ENCODE results near the gene SIX1. TPM values are rescaled to one million over a fixed set of nuclear protein-coding genes. Genes with fewer than 3 reads are reported as not detected.

The SIX1 gene
- total and polyA plus RNA-seq, 2 experiments from 2014 or later = 0.12 to 0.46 TPM

DNA sequence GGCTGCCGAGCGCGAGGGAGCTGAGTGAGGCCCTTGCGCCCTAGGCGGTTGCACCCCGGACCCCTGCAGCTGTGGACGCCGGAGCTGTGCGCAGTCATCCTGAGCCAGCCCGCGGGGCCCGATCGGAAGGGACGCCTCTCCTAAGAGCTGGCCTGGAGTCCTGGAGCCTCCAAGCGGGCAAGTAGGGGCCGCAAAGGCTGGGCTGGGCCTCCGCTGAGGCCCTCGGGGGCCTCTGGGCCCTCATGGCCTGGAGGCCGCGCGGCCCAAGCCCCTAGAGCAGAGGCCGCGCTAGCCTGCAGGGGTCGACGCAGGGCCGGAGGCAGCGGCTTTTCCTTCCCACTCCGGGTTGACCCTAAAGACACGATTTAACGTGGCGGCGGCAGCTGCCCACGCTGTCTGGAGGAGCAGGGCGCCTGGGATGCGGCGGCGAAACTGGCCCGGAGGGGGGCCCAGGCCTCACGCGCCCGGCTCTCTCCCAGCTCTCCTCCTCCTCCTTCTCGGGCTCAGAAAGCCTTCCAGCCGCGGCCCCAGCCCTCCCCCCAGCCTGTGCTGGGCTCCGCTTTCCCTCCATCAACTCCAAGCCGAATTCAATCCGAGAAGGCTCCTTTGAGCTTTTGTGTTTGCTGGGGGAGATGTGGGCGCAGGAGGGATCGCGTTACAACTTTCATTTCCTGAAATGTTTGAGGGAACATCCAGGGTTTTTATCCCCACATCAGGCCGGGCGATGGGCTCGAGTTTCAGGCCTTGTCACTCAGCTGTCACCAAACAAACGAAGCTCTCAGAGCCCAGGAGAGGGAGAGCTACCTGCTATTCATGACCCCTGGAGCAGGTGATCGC is 11.6 kb downstream of the SIX1 start:
- peak overlapping the region; percentile 19 for H3K4me3 ChIP-seq
- no peaks in the 10 kb centered on the region for H3K9me3 ChIP-seq (ENCODE audit: low read depth)
- TF ChIP-seq, protein P1, sequence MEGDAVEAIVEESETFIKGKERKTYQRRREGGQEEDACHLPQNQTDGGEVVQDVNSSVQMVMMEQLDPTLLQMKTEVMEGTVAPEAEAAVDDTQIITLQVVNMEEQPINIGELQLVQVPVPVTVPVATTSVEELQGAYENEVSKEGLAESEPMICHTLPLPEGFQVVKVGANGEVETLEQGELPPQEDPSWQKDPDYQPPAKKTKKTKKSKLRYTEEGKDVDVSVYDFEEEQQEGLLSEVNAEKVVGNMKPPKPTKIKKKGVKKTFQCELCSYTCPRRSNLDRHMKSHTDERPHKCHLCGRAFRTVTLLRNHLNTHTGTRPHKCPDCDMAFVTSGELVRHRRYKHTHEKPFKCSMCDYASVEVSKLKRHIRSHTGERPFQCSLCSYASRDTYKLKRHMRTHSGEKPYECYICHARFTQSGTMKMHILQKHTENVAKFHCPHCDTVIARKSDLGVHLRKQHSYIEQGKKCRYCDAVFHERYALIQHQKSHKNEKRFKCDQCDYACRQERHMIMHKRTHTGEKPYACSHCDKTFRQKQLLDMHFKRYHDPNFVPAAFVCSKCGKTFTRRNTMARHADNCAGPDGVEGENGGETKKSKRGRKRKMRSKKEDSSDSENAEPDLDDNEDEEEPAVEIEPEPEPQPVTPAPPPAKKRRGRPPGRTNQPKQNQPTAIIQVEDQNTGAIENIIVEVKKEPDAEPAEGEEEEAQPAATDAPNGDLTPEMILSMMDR (IDR thresholded peaks at IDR 0.05; ENCODE audit: low read depth, low read length) = peak; percentile 3
- H3K27ac ChIP-seq = no peak overlapping the region
- peak in 1 of 2 donors; percentile 40 for DNase-seq (ENCODE audit: low read depth in 1 of 2, low spot score in 1 of 2)
- H3K36me3 ChIP-seq = no peaks in the 10 kb centered on the region
- no peaks in the 10 kb centered on the region for H3K4me1 ChIP-seq (ENCODE audit: low read depth)
- H3K27me3 ChIP-seq = peaks cover 79% of the 10 kb centered on the region

DNA sequence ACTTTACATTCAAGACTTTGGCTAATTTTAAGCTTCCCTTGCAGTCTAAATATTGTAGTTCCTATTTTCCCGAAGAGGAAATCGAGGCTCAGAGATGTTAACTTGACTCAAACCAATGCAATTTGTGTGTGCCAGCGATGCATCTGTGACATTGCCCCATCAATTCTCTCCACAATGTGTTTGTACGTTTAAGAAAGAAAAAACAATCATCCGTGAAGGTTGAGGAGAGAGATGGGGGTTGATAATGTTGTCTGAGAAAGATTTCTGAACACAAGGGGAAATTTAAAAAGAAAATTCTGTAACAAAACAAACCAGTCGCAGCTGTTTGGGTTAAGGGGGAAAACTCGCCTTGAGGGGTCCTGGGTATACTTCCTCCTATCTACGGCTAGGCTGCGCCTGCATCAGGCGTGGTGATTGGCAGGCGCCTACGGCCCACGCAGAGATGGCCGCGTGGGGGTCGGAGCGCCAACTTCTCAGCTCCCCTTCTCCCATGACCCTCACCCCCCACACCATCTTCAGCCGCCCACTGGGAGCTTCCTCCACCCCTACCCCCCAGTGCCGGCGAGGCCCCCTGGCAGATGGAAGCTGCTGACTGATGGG is 12.3 kb downstream of the SIX1 start:
- no peaks in the 10 kb centered on the region for H3K4me1 ChIP-seq (ENCODE audit: low read depth)
- H3K27me3 ChIP-seq = peaks cover 72% of the 10 kb centered on the region
- no peak for DNase-seq (ENCODE audit: low read depth in 1 of 2, low spot score in 1 of 2)
- no peaks in the 10 kb centered on the region for H3K9me3 ChIP-seq (ENCODE audit: low read depth)
- TF ChIP-seq, protein P1 (IDR thresholded peaks at IDR 0.05; ENCODE audit: low read depth, low read length) = no peak
- H3K36me3 ChIP-seq = no peaks in the 10 kb centered on the region
- no peak overlapping the region for H3K4me3 ChIP-seq
- H3K27ac ChIP-seq = no peak overlapping the region

DNA sequence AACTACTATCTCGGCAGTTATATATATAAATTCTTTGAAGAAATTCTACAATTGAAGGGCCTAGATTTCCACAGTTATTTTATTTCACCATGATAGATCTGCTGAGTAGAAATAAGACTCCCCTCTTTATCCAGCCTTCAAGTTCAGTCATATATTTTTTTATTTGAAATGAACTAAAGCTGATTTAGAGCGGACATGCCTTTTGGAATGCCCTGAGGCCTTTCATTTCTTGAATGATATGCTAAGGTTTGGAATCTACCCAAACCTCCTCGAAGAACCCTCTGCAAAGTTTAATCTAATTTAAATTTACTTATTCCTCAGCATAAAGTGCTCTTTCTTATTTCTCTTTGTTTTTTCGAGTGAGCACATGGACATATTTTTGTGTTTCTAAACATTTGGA is 15.1 kb downstream of the SIX1 start:
- no peak overlapping the region for H3K4me3 ChIP-seq
- no peaks in the 10 kb centered on the region for H3K9me3 ChIP-seq (ENCODE audit: low read depth)
- TF ChIP-seq, protein P1 (IDR thresholded peaks at IDR 0.05; ENCODE audit: low read depth, low read length) = no peak

DNA sequence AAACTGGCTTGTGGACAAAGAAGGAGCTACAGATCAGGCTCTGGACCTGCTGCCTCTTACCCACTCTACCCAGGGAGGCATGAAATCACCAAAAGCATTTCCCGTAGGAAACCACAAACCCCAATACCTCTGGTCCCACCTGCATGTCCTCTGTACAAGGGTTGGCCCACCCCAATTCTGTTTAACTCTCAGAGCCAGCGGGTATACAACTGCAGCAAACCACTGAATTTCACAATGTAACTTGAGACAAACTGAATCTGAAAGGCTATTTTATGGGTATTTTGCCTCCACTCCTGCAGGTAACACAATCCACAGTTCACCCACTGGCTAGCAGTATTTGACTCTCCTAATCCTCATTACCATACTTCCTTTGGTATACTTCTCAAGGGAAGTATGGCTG is 16.5 kb downstream of the SIX1 start:
- no peaks in the 10 kb centered on the region for H3K36me3 ChIP-seq
- no peaks in the 10 kb centered on the region for H3K9me3 ChIP-seq (ENCODE audit: low read depth)
- H3K4me3 ChIP-seq = no peak overlapping the region
- no peak for DNase-seq (ENCODE audit: low read depth in 1 of 2, low spot score in 1 of 2)
- peaks cover 43% of the 10 kb centered on the region for H3K27me3 ChIP-seq
- H3K4me1 ChIP-seq (ENCODE audit: low read depth) = no peaks in the 10 kb centered on the region
- no peak overlapping the region for H3K27ac ChIP-seq
- TF ChIP-seq, protein P1 (IDR thresholded peaks at IDR 0.05; ENCODE audit: low read depth, low read length) = no peak

More for the DNA sequence above, 15.1 kb downstream of the SIX1 start:
- H3K36me3 ChIP-seq = no peaks in the 10 kb centered on the region
- no peak for DNase-seq (ENCODE audit: low read depth in 1 of 2, low spot score in 1 of 2)
- no peaks in the 10 kb centered on the region for H3K4me1 ChIP-seq (ENCODE audit: low read depth)
- peaks cover 53% of the 10 kb centered on the region for H3K27me3 ChIP-seq
- H3K27ac ChIP-seq = no peak overlapping the region

DNA sequence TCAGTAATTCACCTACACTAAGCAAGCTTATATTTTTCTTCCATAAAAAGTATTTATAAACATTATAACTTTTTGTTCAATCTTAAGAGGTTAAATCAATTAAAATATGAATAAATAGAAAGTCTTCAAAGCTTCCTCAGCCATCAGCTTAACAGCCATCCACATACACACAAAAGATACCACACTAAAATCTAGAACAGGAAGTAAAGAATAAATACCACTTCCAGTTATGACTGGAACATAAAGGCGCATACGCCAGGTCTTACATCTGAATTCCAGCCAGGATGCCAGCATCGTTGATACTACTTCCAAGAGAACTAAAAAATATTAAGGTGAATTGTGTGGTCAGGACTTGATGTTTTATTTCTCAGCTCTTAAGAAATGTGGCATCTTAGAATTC is 17.0 kb downstream of the SIX1 start:
- TF ChIP-seq, protein P1 (IDR thresholded peaks at IDR 0.05; ENCODE audit: low read depth, low read length) = no peak
- peaks cover 37% of the 10 kb centered on the region for H3K27me3 ChIP-seq
- H3K36me3 ChIP-seq = no peaks in the 10 kb centered on the region
- H3K9me3 ChIP-seq (ENCODE audit: low read depth) = no peaks in the 10 kb centered on the region
- H3K4me3 ChIP-seq = no peak overlapping the region
- no peak overlapping the region for H3K27ac ChIP-seq
- H3K4me1 ChIP-seq (ENCODE audit: low read depth) = no peaks in the 10 kb centered on the region
- DNase-seq (ENCODE audit: low read depth in 1 of 2, low spot score in 1 of 2) = no peak

Data from cardiac muscle cell (in vitro differentiated cells and primary cell).